Naive thymus-derived CD8-positive, alpha-beta T cell (primary cell): ENCODE results near the gene REXO4. TPM values are rescaled to one million over a fixed set of nuclear protein-coding genes. Genes with fewer than 3 reads are reported as not detected.
"Not testable (repeated sequence)": the region's sequence is repeated elsewhere in the genome, so short reads cannot be mapped to it uniquely, and the experiment has no call there.

Experiments used
- ATAC-seq, 2 donors: fragments of 150-1000 bp; cut with Tn5 transposase in 1 of 2; sonication (Bioruptor Pico), chemical (Tn5 transposase) in 1 of 2; 1 replicate in 1 of 2; 2 replicates in 1 of 2; pipeline ENCODE4 v1.10.0; 2021; ENCODE audit warnings: mild to moderate bottlenecking in 2 of 2, moderate library complexity in 2 of 2
- POLR2A ChIA-PET: fragments of 350-600 bp; sonication (Branson Sonifier 250); formaldehyde crosslinking; loops from one replicate; lab custom pipeline; 2021; ENCODE audit warnings: antibody characterized with exemption; lab: Charles Lee
- DNase-seq, 10 donors: peaks; one replicate each; pipeline versions ENCODE4 v3.0.0 to v3.0.0-alpha.2; 2020 to 2022
- H3K27ac Mint-ChIP-seq, 10 donors: one replicate each; pipeline ENCODE4 v1.8.0; 2020 to 2022; ENCODE audit warnings: mild to moderate bottlenecking in 10 of 10, mixed read lengths in 10 of 10, moderate library complexity in 4 of 10, inconsistent platforms in 1 of 10
- H3K27me3 Mint-ChIP-seq, 5 donors: one replicate each; pipeline ENCODE4 v1.8.0; 2021 to 2022; ENCODE audit warnings: mixed read lengths in 5 of 5
- H3K36me3 Mint-ChIP-seq, 3 donors: one replicate each; pipeline ENCODE4 v1.8.0; 2020 to 2022; ENCODE audit warnings: mixed read lengths in 3 of 3, mild to moderate bottlenecking in 2 of 3, inconsistent platforms in 1 of 3
- H3K4me1 Mint-ChIP-seq, 4 donors: one replicate each; pipeline ENCODE4 v1.8.0; 2021 to 2022; ENCODE audit warnings: mixed read lengths in 4 of 4
- H3K4me3 Mint-ChIP-seq, 10 donors: one replicate each; pipeline ENCODE4 v1.8.0; 2020 to 2022; ENCODE audit warnings: mild to moderate bottlenecking in 10 of 10, mixed read lengths in 10 of 10, moderate library complexity in 6 of 10, inconsistent platforms in 1 of 10
- H3K9me3 Mint-ChIP-seq, 9 donors: one replicate each; pipeline ENCODE4 v1.8.0; 2020 to 2022; ENCODE audit warnings: mixed read lengths in 9 of 9, mild to moderate bottlenecking in 3 of 9, inconsistent platforms in 1 of 9, moderate library complexity in 1 of 9
- polyA plus RNA-seq, 3 donors: library from polyadenylated mRNA; unstranded; fragments of 300-500 nt; fragmentation: Illumina TruSeq; gene quantifications; one replicate each; pipeline ENCODE4 v1.2.3, GENCODE V29; 2021
- total RNA-seq, 8 experiments: library from RNA in 2 of 8; stranded (reverse) in 2 of 8; gene quantifications; one replicate each; pipeline ENCODE4 v1.2.3 and lab custom pipeline; 2021 to 2026

The REXO4 gene
- total and polyA plus RNA-seq, 5 experiments from 2014 or later = 15.9 to 45.6 (median 30.5) TPM

GRCh38 chr9:133377721-133378216, 40.0 kb downstream of the REXO4 start:
- POLR2A ChIA-PET = interaction anchor here (1.5 to 9.6 kb wide), 3 partner anchors 21 to 29 kb away, joined by 5 to 106 read pairs (median 9); partner anchors contain the start of genes MED22, RPL7A, SURF1 and SURF2
- H3K4me3 Mint-ChIP-seq = peak overlapping the region in 2 of 10 donors; percentile 22 to 72
- H3K27me3 Mint-ChIP-seq = no peaks in the 10 kb centered on the region
- peak overlapping the region in 1 of 10 donors; percentile 48 for H3K27ac Mint-ChIP-seq
- peaks cover 0 to 10% (median 0%) of the 10 kb centered on the region in 3 donors for H3K36me3 Mint-ChIP-seq
- peaks cover 5 to 25% (median 22%) of the 10 kb centered on the region in 4 donors for H3K4me1 Mint-ChIP-seq
- ATAC-seq = no peak
- H3K9me3 Mint-ChIP-seq = no peaks in the 10 kb centered on the region
- no peak for DNase-seq

- Mint-ChIP-seq H3K36me3 (peaks cover 0 to 11% (median 0%) of the 10 kb centered on the region in 3 donors), H3K27ac (peak overlapping the region in 4 of 10 donors; percentile 24 to 62 (median 42)), H3K4me3 (peak overlapping the region in 9 of 10 donors; percentile 41 to 84 (median 74)), H3K4me1 (peaks cover 9 to 29% (median 27%) of the 10 kb centered on the region in 4 donors)
- H3K27me3 Mint-ChIP-seq, DNase-seq, H3K9me3 Mint-ChIP-seq, ATAC-seq: not testable (repeated sequence)
- POLR2A ChIA-PET = interaction anchor here (0.7 to 9.6 kb wide), 7 partner anchors 10 to 42 kb away, joined by 3 to 106 read pairs (median 5); partner anchors contain the start of genes MED22, REXO4, RPL7A and SURF1
Measured at GRCh38 chr9:133377280-133377679, 40.5 kb downstream of the REXO4 start.

- peaks cover 0 to 11% (median 0%) of the 10 kb centered on the region in 3 donors for H3K36me3 Mint-ChIP-seq
- DNase-seq = peak; percentile 86 to 94 (median 92)
- POLR2A ChIA-PET = interaction anchor here (1.0 to 9.6 kb wide), 8 partner anchors 9 to 41 kb away, joined by 3 to 143 read pairs (median 5); partner anchors contain the start of genes MED22, RPL7A, SURF1 and SURF2
- peak; percentile 83 for ATAC-seq
- H3K27ac Mint-ChIP-seq = peak within 1 kb of the TSS; percentile 89 to 97 (median 94)
- H3K9me3 Mint-ChIP-seq = no peaks in the 10 kb centered on the region
- H3K4me1 Mint-ChIP-seq = peaks cover 20 to 42% (median 40%) of the 10 kb centered on the region in 4 donors
- H3K4me3 Mint-ChIP-seq = peak within 1 kb of the TSS; percentile 87 to 98 (median 94)
- H3K27me3 Mint-ChIP-seq = no peaks in the 10 kb centered on the region
Measured at GRCh38 chr9:133375724-133376654, 41.8 kb downstream of the REXO4 start, which contains the start of the genes STKLD1 and SURF4. Gene STKLD1, plus strand, starts transcription at chr9:133376366. Its CDS starts 108 bp downstream, at chr9:133376474. Gene SURF4, minus strand, starts transcription at chr9:133376060. Its CDS starts 91 bp downstream, at chr9:133375969.

- DNase-seq (peak in 2 of 10 donors; percentile 7 to 15), ATAC-seq (peak in 1 of 2 donors; percentile 2)
- Mint-ChIP-seq H3K4me1 (peaks cover 28 to 50% (median 48%) of the 10 kb centered on the region in 4 donors), H3K27me3 (no peaks in the 10 kb centered on the region), H3K4me3 (peak overlapping the region; percentile 87 to 98 (median 94)), H3K9me3 (no peaks in the 10 kb centered on the region), H3K36me3 (peaks cover 0 to 12% (median 0%) of the 10 kb centered on the region in 3 donors), H3K27ac (peak overlapping the region; percentile 89 to 97 (median 94))
- POLR2A ChIA-PET = interaction anchor here (1.2 to 9.6 kb wide), 5 partner anchors 12 to 41 kb away, joined by 3 to 143 read pairs (median 5); partner anchors contain the start of genes MED22, RPL7A, SURF1 and SURF2
Measured at GRCh38 chr9:133375116-133375723, 42.6 kb downstream of the REXO4 start.

- Mint-ChIP-seq H3K4me1 (peaks cover 33 to 56% (median 53%) of the 10 kb centered on the region in 4 donors), H3K27me3 (no peaks in the 10 kb centered on the region), H3K27ac (peak overlapping the region; percentile 89 to 97 (median 94)), H3K9me3 (no peaks in the 10 kb centered on the region), H3K4me3 (peak overlapping the region; percentile 87 to 98 (median 94)), H3K36me3 (peaks cover 0 to 17% (median 0%) of the 10 kb centered on the region in 3 donors)
- POLR2A ChIA-PET = interaction anchor here (1.2 to 9.6 kb wide), 5 partner anchors 11 to 41 kb away, joined by 3 to 143 read pairs (median 5); partner anchors contain the start of genes MED22, RPL7A, SURF1 and SURF2
- ATAC-seq (no peak), DNase-seq (peak in 3 of 10 donors; percentile 14 to 35 (median 21))
Measured at GRCh38 chr9:133374612-133375115, 43.1 kb downstream of the REXO4 start.

DNA sequence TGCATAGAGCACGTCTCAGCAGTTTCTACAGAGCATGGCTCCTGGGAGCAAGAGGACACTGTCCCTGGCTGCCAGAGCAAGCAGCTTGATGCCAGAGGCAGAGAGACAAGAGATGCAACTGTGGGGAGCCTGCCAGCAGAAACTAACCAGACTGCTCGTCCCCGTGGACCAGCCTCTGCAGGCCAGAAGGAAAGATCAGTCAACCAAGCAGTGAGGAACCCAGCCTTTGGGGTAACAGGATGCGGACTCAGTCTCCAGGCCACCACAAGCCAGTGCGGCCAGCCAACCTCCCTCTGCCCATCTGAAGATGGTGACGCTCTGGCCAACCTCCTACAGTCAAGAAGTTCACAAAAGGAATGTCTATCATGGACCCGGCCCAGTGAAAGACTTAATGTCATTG, 45.7 kb downstream of the REXO4 start:
- POLR2A ChIA-PET = interaction anchor here (0.9 to 9.6 kb wide), 3 partner anchors 15 to 792 kb away, joined by 3 to 143 read pairs (median 106); partner anchors contain the start of genes MED22, RNU6ATAC, RPL7A and SURF1
- Mint-ChIP-seq H3K4me1 (peaks cover 45 to 79% (median 72%) of the 10 kb centered on the region in 4 donors), H3K27me3 (no peaks in the 10 kb centered on the region), H3K36me3 (peaks cover 0 to 23% (median 0%) of the 10 kb centered on the region in 3 donors), H3K27ac (peak overlapping the region; percentile 83 to 99 (median 96)), H3K4me3 (peak overlapping the region; percentile 20 to 87 (median 80)), H3K9me3 (no peaks in the 10 kb centered on the region)
- no peak for DNase-seq
- ATAC-seq = no peak

DNA sequence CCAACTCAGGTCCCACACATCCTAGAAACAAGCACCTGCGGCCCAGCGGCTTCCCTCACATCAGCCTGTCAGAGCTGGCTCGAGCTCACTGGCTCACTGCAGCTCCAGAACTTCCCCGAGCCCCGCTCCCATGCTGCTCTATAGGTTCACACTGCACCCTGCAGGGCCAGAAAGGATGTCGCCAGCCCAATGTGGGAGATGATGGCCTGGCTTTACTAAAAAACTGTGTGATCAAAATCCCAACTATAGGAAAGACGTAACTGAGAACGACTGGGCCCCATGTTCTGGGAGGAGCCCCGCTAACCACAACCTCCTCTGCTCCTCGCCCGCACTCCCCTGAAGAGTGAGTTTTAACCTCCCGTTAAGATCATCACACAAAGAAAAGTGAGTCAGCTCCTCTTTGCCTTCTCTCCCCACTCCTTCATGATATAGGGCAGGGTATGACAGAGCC, 46.5 kb downstream of the REXO4 start:
- H3K27ac Mint-ChIP-seq = peak overlapping the region; percentile 93 to 99 (median 97)
- DNase-seq (peak; percentile 49 to 79 (median 64)), ATAC-seq (peak; percentile 57 to 66)
- POLR2A ChIA-PET = interaction anchor here (0.9 to 9.6 kb wide), 6 partner anchors 10 to 793 kb away, joined by 3 to 143 read pairs (median 4); partner anchors contain the start of genes MED22, RNU6ATAC, RPL7A and SURF1
- peaks cover 0 to 29% (median 0%) of the 10 kb centered on the region in 3 donors for H3K36me3 Mint-ChIP-seq
- no peaks in the 10 kb centered on the region for H3K27me3 Mint-ChIP-seq
- H3K4me1 Mint-ChIP-seq = peaks cover 45 to 84% (median 75%) of the 10 kb centered on the region in 4 donors
- H3K9me3 Mint-ChIP-seq = no peaks in the 10 kb centered on the region
- H3K4me3 Mint-ChIP-seq = peak overlapping the region; percentile 79 to 89 (median 84)

- H3K9me3 Mint-ChIP-seq = no peaks in the 10 kb centered on the region
- H3K27ac Mint-ChIP-seq = peak overlapping the region; percentile 93 to 99 (median 97)
- H3K4me1 Mint-ChIP-seq = peaks cover 46 to 90% (median 78%) of the 10 kb centered on the region in 4 donors
- peak overlapping the region; percentile 79 to 89 (median 84) for H3K4me3 Mint-ChIP-seq
- no peaks in the 10 kb centered on the region for H3K27me3 Mint-ChIP-seq
- POLR2A ChIA-PET = interaction anchor here (0.9 to 9.6 kb wide), 6 partner anchors 11 to 340 kb away, joined by 3 to 143 read pairs (median 4); partner anchors contain the start of genes GTF3C5, MED22, RPL7A and SURF1
- H3K36me3 Mint-ChIP-seq = peaks cover 0 to 35% (median 0%) of the 10 kb centered on the region in 3 donors
- DNase-seq = peak in 8 of 10 donors; percentile 30 to 81 (median 60)
- peak; percentile 51 to 80 for ATAC-seq
Measured at GRCh38 chr9:133370685-133371084, 47.1 kb downstream of the REXO4 start.

DNA sequence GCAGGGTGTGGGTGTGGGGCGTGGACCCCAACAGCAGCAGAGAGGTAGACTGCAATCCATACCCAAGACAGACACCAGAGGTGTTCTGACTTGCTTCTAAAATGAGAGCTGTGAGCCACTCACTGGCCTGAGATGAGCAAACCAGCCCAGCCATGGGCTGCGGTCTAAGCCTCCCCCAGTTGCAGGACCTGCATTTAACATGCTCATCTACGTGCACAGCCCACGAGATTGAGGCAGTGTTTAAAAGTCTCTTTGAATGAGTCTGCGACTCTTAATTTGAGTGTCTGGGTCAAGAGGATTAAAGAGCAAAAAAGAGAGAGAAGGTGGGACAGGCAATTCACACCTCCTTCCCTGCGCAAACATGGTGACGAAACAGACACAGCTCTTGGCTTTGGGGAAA, 47.9 kb downstream of the REXO4 start:
- H3K4me3 Mint-ChIP-seq = peak overlapping the region; percentile 79 to 89 (median 84)
- H3K27ac Mint-ChIP-seq = peak overlapping the region; percentile 93 to 99 (median 97)
- peaks cover 0 to 43% (median 0%) of the 10 kb centered on the region in 3 donors for H3K36me3 Mint-ChIP-seq
- ATAC-seq (no peak), DNase-seq (no peak)
- no peaks in the 10 kb centered on the region for H3K27me3 Mint-ChIP-seq
- POLR2A ChIA-PET = interaction anchor here (7.0 to 9.6 kb wide), 2 partner anchors 13 to 21 kb away, joined by 106 to 143 read pairs; partner anchors contain the start of genes MED22, RPL7A, SURF1 and SURF2
- H3K9me3 Mint-ChIP-seq = no peaks in the 10 kb centered on the region
- H3K4me1 Mint-ChIP-seq = peaks cover 44 to 90% (median 76%) of the 10 kb centered on the region in 4 donors

DNA sequence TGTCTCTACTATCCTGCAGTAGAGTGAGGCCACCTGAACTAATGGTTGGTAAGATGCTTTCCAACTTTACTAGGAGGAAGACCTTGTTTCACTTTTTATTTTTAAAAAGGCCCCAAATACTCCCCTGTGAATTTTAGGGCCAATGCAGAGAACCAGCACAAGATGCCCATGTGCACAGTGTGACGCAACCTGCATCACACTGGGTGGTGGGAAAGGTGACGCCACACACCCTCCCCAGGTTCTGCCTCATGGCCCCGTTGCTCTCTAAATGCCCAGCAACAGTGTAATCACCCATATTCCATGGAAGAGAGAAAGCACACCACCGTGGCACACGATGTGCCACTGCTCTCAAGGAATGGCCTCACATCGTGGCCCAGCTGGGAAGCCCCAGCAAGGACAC, 48.4 kb downstream of the REXO4 start:
- peaks cover 0 to 43% (median 0%) of the 10 kb centered on the region in 3 donors for H3K36me3 Mint-ChIP-seq
- H3K27ac Mint-ChIP-seq = peak overlapping the region; percentile 93 to 99 (median 97)
- POLR2A ChIA-PET = interaction anchor here (7.0 to 9.6 kb wide), 2 partner anchors 12 to 20 kb away, joined by 106 to 143 read pairs; partner anchors contain the start of genes MED22, RPL7A, SURF1 and SURF2
- ATAC-seq = no peak
- H3K4me1 Mint-ChIP-seq = peaks cover 41 to 89% (median 72%) of the 10 kb centered on the region in 4 donors
- H3K27me3 Mint-ChIP-seq = no peaks in the 10 kb centered on the region
- peak overlapping the region; percentile 74 to 89 (median 82) for H3K4me3 Mint-ChIP-seq
- DNase-seq = no peak
- no peaks in the 10 kb centered on the region for H3K9me3 Mint-ChIP-seq
